NOMO-1 (cell line): ENCODE measurements around the gene TLR8.
A peak's percentile ranks its signal among the peaks of the same experiment; 100 is the strongest.
"Not testable (repeated sequence)": the region's sequence is repeated elsewhere in the genome, so short reads cannot be mapped to it uniquely, and the experiment has no call there.

Experiments
- DNase-seq, 2 experiments: peaks; one replicate each; lab custom pipeline; 2025; ENCODE audit not compliant: unreplicated experiment in 2 of 2; lab: John Stamatoyannopoulos, UW

Gene TLR8

GRCh38 chrX:12944452-12944851 is 38.0 kb downstream of the TLR8 start:
- DNase-seq: not testable (repeated sequence)

- DNase-seq: no peak
Measured at GRCh38 chrX:12945494-12945893, 39.1 kb downstream of the TLR8 start.

DNA sequence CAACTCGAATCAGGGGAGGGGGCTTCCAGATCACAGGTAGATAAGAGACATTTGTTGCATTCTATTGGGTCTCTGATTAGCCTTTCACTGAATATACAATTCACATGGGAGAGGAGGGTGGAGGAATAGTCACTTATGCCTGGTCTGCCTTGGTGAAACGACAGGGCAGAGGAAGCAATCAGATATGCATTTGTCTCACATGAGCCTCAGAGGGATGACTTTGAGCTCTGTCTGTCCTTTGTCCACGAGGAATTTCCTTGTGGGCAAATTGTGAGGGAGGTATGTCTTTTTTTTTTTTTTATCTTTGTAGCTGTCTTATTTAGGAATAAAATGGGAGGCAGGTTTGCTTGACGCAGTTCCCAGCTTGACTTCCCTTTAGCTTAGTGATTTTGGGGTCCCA is 40.0 kb downstream of the TLR8 start:
- DNase-seq: no peak

DNA sequence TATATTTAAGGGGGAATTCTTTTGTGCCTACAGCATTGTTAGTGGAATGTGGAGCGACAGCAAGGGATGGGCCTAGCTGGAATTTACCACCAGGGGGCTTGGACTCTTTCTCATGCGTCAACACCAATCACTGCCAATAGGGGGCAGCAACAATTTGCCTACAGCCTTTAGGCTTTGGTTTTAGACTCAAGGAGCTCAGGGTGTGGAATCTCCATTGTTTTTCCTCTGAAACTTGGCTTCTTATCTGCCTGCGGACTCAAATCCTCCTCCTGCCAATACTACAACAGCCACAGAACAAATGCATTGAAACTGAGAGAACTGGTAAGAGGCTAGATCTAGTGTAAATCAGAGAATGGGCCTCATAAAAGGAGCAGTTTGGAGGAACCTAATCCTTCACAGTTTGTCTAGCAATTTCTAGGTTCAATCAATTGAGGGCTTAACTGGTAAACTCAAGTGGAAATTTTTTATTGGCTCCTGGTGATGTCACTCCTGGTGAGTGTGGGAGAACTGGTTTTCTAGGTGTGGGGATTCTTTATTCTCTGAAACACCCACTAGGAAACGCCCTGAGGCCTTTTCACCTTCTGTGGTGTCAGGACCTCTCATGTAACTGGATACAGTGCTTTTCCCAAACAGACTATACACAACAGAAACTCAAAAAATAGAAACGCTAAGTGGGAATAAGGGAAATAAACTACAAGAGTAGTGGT is 40.6 kb downstream of the TLR8 start:
- peak; percentile 73 to 84 for DNase-seq

- DNase-seq: no peak
Measured at GRCh38 chrX:12947545-12948235, 41.3 kb downstream of the TLR8 start.

DNA sequence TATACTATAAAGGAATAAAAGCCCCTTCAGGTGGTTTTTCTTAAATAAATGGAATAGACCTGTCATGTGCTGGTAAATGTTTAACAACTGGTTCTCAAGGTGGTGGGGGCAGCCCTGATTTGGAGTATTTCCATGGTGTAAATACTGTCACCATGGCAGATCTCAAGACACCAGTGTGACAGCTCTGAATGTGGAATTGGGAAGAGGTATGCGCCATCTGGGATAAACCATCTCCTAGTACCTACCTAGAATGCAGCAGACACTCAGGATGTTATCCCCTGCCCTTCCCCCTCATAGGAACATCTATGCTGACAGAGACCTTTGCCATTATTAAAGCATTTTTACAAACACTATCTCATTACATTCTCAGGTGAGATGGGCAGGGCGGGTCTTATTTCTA is 42.1 kb downstream of the TLR8 start:
- DNase-seq: no peak

DNA sequence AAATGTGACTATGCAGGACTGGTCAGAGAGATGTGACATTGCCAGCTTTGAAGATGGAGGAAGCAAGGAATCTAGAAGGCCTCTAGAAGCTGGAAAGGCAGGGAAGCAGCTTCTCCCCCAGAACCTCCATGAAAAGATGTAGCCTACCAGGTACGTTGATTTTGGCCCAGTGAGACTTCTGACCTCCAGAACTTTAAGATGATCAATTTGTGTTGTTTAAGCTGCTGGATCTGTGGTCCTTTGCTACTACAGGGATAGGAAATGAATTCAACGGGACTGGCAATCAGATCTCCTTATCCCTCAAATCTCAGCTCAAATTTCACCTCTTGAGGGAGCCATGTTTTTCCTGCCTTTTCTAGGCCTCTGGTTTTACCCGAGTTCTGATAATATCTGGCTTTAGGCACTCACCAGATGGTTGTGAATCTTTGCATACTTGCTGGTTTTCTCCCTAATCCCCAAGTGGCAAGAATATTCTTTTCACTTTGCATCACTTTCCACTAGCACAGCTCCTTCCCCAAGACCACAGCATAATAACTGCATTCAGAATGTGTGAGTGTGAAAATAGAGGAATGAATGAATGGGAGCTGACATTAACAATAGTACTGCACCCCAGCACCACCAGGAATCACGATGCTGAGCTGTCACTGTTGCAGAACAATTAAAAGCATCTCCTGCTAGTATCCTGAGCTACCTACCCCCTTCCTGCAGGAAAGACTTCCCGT is 42.9 kb downstream of the TLR8 start:
- no peak for DNase-seq

GRCh38 chrX:12949927-12950656 is 43.7 kb downstream of the TLR8 start:
- peak; percentile 90 to 92 for DNase-seq

DNA sequence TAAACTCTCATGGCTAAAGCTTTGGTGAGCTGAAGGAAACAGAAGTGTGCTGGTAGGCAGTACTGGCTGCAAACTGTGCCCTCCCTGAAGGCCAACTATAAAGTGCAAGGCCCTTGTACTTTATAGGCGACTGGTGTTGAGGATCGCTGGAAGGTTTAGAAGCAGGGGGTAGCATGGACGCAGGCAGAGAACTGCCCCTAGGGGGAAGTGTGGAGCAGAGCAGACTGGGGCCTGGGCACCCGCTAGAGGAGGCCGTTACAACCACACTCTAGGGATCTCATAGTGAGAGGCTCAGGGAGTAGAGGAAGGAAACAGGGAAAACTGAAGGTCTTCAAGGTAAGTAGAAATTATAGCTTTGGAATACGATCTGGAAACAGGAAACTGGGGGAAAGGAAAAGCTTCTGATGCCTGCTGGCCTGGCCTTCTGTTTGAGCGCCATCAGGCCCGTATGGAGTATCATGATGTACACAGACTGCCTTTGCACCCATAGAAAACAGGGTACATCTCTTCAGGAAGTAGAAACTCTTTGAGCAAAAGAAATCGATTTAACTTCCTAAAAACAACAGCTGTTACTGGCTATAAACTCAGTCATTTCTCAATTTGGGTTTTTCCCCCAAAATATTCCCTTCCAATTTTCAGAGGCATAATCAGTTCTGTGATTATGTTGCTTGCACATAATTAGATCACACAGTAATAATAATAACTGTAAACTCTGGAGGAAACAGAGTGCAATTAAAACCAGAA is 44.6 kb downstream of the TLR8 start:
- DNase-seq: peak; percentile 91 to 93

GRCh38 chrX:12951595-12951975 is 45.2 kb downstream of the TLR8 start:
- peak in 1 of 2 experiments; percentile 44 for DNase-seq

GRCh38 chrX:12953420-12953819 is 47.0 kb downstream of the TLR8 start:
- DNase-seq: no peak

DNA sequence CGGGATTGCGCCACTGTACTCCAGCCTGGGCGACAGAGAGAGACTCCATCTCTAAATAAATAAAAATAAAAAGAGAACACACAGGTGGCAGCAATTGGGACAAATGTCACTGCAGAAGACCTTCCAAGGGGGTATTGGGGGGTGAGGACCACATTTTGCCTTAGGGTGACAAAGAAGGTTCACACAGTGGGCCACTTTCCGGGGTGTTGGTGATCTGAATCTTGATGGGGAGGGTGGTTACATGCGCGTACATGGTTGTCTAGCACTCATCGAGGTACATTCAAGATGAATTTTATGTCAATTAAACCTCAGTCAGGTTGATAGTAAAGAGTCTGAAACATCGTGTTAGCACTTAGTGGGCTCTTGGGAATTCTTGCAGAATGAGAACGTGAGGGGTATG is 48.0 kb downstream of the TLR8 start:
- no peak for DNase-seq

- DNase-seq: peak; percentile 45 to 74
Measured at GRCh38 chrX:12954981-12955380, 48.6 kb downstream of the TLR8 start.

GRCh38 chrX:12955882-12956703 is 49.7 kb downstream of the TLR8 start:
- DNase-seq: peak; percentile 94 to 99

- peak; percentile 80 to 95 for DNase-seq
Measured at GRCh38 chrX:12956704-12957534, 50.5 kb downstream of the TLR8 start.

- DNase-seq: no peak
Measured at GRCh38 chrX:12958059-12958458, 51.6 kb downstream of the TLR8 start.

GRCh38 chrX:12958461-12958860 is 52.0 kb downstream of the TLR8 start:
- no peak for DNase-seq

GRCh38 chrX:12961196-12961718 is 54.8 kb downstream of the TLR8 start:
- DNase-seq: peak in 1 of 2 experiments; percentile 32
